Measurements from ENCODE around the gene PLIN5. TPM values are rescaled to one million over a fixed set of nuclear protein-coding genes. Genes with fewer than 3 reads are reported as not detected.

PLIN5 gene
- total RNA-seq, 1 donor: not detected

DNA sequence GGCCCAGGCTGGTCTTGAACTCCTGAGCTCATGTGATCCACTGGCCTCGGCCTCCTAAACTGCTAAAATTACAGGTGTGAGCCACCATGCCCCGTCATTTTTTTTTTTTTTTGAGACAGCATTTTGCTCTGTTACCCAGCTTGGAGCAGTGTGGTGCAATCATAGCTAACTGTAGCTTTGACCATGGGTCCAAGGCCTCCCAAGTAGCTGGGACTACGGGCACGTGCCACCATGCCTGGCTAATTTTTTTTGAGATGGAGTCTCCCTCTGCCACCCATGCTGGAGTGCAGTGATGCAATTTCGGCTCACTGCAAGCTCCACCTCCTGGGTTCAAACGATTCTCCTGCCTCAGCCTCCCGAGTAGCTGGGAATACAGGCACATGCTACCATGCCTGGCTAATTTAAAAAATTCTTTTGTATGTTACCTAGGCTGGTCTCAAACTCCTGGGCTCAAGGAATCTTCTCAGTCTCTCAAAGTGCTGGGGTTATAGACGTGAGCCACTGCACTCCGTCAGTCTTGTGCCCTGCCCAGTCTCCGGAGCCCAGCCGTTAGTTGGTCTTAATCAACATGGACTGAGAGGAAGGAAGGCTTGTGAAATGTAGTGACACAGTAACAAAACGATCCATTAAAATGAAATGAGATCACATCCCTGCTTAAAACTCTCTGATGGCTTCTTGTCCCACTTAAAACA lies 6.2 kb upstream of the PLIN5 start:
- TF ChIP-seq CTCF (IDR thresholded peaks at IDR 0.05; ENCODE audit: insufficient read depth, low read length): no peak
- no peak for DNase-seq (ENCODE audit: low read depth)
- H3K4me3 ChIP-seq (ENCODE audit: low read depth, low read length): no peak overlapping the region

GRCh38 chr19:4539693-4540581 lies 4.9 kb upstream of the PLIN5 start, which contains the start of gene LRG1:
Gene LRG1, minus strand, starts transcription at chr19:4540036. Its CDS starts 23 bp downstream, at chr19:4540013.
- H3K4me3 ChIP-seq (ENCODE audit: low read depth, low read length): no peak within 1 kb of the TSS
- no peak for DNase-seq (ENCODE audit: low read depth)
- TF ChIP-seq CTCF (IDR thresholded peaks at IDR 0.05; ENCODE audit: insufficient read depth, low read length): no peak

DNA sequence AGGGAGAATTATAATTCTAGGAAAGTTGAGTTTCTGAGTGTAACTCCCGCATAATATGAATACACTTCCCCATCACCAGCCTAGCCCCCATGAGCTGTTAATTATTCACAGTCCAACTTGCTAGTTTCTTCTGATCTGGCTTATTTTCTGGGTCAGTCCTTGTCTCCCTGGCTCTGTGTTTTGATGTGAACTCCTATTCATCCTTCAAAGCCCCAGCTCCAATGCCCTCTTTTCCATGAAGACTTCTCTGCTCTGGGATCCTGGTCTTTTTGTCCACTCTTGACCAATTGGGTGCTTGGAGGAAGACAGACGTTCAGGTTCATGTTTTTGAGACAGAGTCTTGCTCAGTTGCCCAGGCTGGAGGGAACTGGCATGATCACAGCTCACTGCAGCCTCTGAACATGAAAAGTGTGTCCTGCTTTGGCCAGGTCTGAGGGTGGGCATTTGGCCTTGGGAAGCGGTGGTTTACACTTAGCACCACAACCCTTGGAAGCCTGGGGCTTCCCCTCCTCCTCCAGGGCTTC lies 4.2 kb upstream of the PLIN5 start:
- no peak overlapping the region for H3K4me3 ChIP-seq (ENCODE audit: low read depth, low read length)
- no peak for DNase-seq (ENCODE audit: low read depth)
- TF ChIP-seq CTCF (IDR thresholded peaks at IDR 0.05; ENCODE audit: insufficient read depth, low read length): no peak

DNA sequence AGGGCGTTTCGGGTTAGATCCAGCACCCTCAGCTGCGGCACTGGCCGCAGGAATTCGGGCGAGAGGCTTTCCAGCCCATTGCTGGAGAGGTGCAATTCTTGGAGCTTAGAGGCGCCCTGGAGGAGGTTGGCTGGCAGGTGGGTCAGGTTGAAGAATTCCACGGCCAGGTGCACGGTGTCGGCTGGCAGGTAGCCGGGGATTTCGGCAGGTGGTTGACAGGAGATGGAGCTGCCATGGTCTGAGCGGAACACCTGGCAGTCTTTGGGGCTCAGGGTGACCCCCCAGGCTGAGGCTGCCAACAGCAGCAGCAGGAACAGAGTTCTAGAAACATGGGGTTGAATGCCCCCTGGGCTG lies 3.6 kb upstream of the PLIN5 start:
- DNase-seq (ENCODE audit: low read depth): no peak
- TF ChIP-seq CTCF (IDR thresholded peaks at IDR 0.05; ENCODE audit: insufficient read depth, low read length): no peak
- no peak overlapping the region for H3K4me3 ChIP-seq (ENCODE audit: low read depth, low read length)

GRCh38 chr19:4537953-4538600 lies 3.1 kb upstream of the PLIN5 start:
- no peak overlapping the region for H3K4me3 ChIP-seq (ENCODE audit: low read depth, low read length)
- no peak for DNase-seq (ENCODE audit: low read depth)
- TF ChIP-seq CTCF (IDR thresholded peaks at IDR 0.05; ENCODE audit: insufficient read depth, low read length): no peak

GRCh38 chr19:4536798-4537197 lies 1.8 kb upstream of the PLIN5 start:
- H3K4me3 ChIP-seq (ENCODE audit: low read depth, low read length): no peak overlapping the region
- DNase-seq (ENCODE audit: low read depth): no peak
- TF ChIP-seq CTCF (IDR thresholded peaks at IDR 0.05; ENCODE audit: insufficient read depth, low read length): no peak
